HG02970 (cell line): ENCODE measurements around the gene SPOPL.
"Not testable (repeated sequence)": the region's sequence is repeated elsewhere in the genome, so short reads cannot be mapped to it uniquely, and the experiment has no call there.

Experiments
- ATAC-seq: cut with Tn5 transposase; IDR thresholded peaks from one replicate; pipeline ENCODE4 v1.9.1; 2021; ENCODE audit warnings: mild to moderate bottlenecking, moderate library complexity, moderate number of reproducible peaks; ENCODE audit not compliant: unreplicated experiment, low FRiP score

The SPOPL gene

GRCh38 chr2:138501425-138502254 lies at the start of gene SPOPL:
Gene SPOPL, plus strand, starts transcription at chr2:138501770. Its CDS starts 48,447 bp downstream, at chr2:138550217.
- peak; percentile 86 for ATAC-seq

DNA sequence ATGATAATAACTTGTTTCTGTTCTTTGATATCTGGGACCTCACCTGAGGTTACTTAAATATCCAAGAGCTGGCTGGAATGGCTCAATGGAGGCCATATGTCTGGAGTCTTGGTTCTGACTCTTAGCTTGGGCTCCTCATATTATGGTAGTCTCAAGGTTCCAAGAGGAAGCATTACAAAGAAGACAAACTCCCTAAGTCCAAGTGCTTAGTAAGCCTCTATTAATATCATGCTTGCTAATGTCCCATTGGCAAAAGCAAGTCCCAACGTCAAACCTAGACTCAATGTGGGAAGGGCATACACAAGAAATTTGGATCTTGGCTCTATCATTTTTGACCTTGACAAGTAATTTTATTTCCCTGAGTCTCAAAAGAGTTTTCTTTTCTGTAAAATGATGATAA lies 49.2 kb upstream of the SPOPL start:
- no peak for ATAC-seq

GRCh38 chr2:138453815-138454214 lies 47.8 kb upstream of the SPOPL start:
- ATAC-seq: no peak

DNA sequence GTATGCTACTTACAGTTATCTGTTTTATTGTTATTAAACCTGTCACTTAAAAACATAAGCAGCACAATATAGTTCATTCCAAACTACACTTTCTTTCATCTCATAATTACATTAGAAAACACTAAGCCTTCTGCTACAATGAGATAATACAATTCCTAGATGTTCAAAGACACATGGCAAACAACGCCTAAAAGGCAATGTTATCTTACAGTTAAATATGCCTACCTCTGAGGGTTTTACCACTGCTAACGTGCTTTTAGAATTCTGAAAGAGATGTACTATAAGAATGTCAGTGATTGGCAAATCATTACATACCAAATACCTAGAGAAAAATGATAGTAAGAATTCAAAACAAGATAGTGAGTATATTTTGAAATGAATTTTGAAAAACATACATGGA lies 46.8 kb upstream of the SPOPL start:
- ATAC-seq: no peak

DNA sequence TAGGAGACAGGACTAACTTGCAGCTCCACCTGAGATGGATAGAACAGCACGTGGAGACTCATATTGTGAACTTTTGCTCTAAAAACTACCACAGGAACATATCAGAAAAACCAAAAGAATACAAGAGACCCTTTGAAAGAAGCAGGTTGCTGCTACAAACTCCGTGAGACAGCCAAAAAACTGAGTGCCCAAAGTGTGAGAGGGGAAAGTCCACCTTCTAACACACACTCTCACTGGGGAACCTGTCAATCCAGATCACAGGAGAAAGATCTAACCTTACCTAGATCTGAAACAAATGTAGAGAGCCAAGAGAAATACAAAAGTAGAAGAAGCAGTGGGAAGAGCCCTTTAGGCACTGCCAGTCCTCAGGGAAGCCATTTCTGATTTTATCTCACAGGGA lies 46.3 kb upstream of the SPOPL start:
- no peak for ATAC-seq

- ATAC-seq: no peak
Measured at GRCh38 chr2:138455691-138456090, 45.9 kb upstream of the SPOPL start.

- not testable (repeated sequence) for ATAC-seq
Measured at GRCh38 chr2:138462689-138463088, 38.9 kb upstream of the SPOPL start.

DNA sequence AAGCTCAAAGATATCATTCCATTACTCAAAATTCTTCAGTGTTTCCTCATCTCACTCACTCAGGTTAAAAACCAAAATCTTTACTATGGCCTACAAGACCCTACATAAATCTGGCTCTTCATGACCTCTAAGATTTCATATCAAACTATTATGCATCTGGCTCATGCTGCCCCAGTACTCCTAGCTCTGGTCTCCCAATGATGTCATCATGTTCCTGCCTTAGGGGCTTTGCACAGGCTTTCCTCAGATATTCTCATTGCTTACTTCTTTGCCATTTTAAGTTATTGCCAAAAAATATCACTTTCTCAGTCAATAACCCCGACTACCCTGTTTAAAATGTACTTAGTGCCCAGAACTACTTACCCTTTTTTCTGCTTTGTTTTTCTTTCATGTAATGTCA lies 33.0 kb upstream of the SPOPL start:
- ATAC-seq: no peak

DNA sequence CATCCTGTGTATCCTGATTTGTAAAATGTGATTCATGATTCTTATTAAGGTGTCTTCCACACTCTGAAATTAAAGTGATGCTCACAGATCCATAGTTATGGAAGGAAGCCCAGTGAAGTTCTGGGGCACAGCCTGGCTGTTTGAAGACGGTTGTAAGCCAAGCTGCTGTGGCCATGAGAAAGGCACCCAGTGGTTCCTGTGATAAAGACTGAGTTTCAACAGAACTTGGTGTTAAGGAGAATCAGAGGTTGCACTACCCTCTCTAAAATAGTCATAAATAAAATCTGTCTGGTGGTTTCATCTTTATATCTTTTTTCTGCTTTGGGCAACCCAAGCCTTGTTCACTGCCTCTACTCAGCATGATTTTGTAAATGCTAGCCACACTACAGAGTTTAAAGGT lies 32.2 kb upstream of the SPOPL start:
- no peak for ATAC-seq

DNA sequence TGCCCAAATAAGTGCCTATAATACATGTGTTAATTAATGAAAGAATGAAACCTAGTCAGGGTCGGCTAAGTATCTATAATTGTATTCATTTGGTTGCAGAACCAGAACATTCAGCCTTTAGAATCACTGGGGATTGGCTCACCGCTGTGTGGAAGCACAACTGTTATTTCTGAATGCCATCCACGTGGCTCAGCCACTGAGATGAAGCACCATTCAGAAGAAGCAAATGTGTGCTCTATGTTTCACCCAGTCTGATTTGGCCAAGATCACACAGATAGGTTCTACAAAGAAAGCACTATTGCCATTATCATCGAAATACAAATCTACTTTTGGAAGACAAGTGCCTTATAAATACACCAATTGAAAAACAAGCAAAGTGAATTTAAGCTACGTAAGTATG lies 30.6 kb upstream of the SPOPL start:
- ATAC-seq: no peak

GRCh38 chr2:138474100-138474825 lies 27.3 kb upstream of the SPOPL start:
- ATAC-seq: no peak

GRCh38 chr2:138475277-138475776 lies 26.2 kb upstream of the SPOPL start:
- peak; percentile 73 for ATAC-seq

GRCh38 chr2:138476186-138476585 lies 25.4 kb upstream of the SPOPL start:
- no peak for ATAC-seq

GRCh38 chr2:138476940-138477339 lies 24.6 kb upstream of the SPOPL start:
- no peak for ATAC-seq

GRCh38 chr2:138482796-138483195 lies 18.8 kb upstream of the SPOPL start:
- ATAC-seq: not testable (repeated sequence)

DNA sequence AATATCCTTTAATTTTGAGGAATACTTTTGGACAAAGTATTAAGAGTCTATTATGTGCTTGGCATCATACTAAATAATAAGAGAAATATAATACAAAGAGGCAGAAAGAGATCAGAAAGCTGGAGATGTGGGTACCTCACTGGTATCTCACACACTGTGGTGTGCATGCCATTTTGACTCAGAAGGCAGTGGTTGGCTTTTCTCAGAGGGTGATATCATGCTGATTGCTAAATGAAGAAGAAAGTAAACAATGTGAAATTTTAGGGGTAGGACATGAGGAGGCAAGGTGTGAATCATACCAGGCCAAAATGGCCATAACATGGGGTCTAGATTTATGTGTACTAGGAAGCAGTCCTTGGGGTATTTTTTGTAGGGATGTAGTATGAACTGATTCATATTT lies 16.6 kb upstream of the SPOPL start:
- ATAC-seq: no peak

- no peak for ATAC-seq
Measured at GRCh38 chr2:138486363-138487198, 15.0 kb upstream of the SPOPL start.

DNA sequence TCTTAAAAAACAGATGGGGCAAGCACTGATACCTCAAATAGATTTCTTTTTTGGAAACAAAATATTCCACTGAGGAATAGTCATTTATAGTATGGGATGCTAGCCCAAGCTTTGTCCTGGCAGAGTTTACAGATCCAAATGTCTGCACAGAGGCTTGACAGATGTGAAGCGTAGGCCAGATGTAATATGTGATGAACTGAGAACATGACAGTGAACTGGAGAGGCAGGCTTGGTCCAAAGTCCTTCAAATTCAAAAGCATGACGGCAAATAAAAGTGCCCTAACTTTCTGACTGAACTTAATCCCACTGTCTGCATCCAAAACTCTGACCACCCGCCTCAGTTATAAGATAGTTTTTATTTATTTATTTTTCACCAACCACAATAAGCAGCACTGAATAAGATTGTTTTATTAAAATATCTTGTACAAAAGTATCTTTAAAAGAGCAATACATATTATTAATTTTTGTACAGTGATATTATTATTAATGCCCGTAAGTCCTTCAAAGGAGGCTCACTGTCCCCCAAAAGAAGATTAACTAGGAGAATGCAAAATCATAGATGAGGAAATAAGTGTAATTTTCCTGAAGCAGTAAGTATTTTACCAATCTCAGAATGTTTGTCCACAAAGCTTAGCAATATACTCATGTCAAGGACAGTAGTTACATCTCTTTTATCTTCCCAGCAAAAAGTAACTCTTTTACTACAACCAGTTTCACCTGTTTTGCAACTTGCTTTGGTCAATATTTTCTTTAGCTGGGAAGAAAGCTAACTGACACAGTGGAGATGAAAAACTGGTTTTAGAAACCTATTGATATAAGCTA lies 10.7 kb upstream of the SPOPL start:
- ATAC-seq: no peak

- no peak for ATAC-seq
Measured at GRCh38 chr2:138491495-138491862, 10.1 kb upstream of the SPOPL start.

DNA sequence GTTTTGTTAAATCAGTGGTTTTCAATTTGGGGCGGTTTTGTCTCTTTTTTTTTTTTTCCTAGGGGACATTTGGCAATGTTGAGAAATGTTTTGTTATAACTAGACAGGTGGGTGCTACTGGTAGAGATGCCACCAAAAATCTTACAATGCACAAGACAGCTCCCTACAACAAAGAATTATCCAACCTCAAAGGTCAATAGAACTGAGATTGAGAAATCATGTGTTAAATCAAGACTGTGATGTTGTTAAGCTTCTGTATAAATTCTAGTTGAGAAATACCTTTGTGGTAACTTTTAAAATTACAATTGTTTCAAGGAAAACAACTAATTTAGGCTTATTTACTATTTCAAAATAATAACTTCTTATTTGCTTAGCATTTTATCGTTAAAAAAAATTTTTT lies 9.4 kb upstream of the SPOPL start:
- ATAC-seq: no peak
